Ecto neural progenitor cell (in vitro differentiated cells): ENCODE measurements around the gene ORM2.
A peak's percentile ranks its signal among the peaks of the same experiment; 100 is the strongest.
"Not testable (repeated sequence)": the region's sequence is repeated elsewhere in the genome, so short reads cannot be mapped to it uniquely, and the experiment has no call there.

Source experiments
- DNase-seq: peaks from one replicate; pipeline ENCODE4 v3.0.0-alpha.2; 2018; ENCODE audit warnings: low spot score

ORM2 gene

DNA sequence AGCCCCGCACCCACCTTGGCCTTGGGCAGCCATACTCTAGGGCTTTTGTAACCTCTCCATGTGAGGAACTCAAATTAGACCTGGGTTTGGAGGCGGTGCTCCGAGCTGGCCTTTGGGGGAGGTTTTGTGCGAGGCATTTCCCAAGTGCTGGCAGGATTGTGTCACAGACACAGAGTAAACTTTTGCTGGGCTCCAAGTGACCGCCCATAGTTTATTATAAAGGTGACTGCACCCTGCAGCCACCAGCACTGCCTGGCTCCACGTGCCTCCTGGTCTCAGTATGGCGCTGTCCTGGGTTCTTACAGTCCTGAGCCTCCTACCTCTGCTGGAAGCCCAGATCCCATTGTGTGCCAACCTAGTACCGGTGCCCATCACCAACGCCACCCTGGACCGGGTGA lies at the start of gene ORM2:
ORM2 (plus strand) TSS at position 245 of the 398 bp plus-strand sequence; CDS start at position 281, 36 bp downstream.
- DNase-seq = not testable (repeated sequence)

DNA sequence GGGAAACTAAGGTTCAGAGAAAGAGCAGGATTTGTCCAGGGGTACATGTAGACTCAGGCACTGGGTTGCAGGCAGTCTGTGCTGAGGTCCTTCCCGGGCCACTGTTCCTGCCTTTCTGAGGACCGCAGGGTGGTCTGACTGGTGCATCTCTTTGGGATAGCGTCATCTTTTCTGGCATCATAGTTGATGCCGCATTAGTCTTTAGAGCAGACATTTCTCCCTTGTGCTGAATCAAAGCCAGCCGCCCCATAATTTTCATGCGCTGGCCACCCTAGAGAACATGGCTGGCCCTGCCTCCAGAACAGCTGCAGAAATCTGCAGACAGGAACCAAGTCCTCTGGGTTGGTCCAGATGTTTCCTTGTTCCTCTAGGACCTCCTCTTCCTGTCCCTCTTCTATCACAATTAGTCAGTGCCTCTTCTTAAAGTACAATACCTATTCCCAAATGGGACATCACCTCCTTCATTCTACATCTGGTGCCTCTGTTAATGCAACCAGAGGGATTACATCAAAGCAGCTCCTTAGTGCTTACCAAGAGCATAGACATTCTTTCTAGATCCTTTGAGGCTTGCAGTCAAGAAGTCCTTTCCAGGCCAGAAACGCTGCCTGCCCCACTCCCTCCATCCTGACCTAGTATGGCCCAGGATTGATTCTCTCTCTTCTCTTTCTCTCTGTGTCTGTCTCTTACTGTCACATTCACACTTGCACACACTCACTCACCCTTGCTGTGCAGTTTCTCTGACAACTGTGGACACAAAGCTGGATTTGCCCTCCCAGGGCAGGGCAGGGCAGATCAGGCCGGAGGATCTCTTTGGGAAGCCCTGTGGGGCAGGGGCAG lies 48.8 kb upstream of the ORM2 start:
- DNase-seq = peak; percentile 20

GRCh38 chr9:114281473-114282103 lies 48.1 kb upstream of the ORM2 start:
- peak; percentile 40 for DNase-seq

GRCh38 chr9:114282104-114282485 lies 47.6 kb upstream of the ORM2 start:
- peak; percentile 37 for DNase-seq

DNA sequence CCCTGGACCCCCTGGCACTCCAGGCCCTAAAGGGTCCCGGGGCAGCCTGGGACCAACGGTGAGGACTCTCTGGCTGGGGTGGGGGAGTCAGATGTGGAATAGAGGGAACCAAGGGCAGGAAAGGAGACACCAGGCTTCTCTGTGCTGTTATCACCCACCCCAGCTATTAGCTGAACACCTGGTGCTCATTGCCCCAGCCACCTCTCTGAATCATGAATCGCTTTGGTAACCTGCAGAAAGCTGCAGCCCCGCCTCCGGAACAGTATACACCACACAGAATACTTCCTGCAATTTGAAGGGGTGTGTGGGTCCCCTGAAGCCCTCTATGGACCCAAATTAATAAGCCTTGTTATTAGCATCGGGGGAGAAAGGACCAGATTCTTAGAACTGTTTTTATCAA lies 47.2 kb upstream of the ORM2 start:
- DNase-seq = peak; percentile 31

DNA sequence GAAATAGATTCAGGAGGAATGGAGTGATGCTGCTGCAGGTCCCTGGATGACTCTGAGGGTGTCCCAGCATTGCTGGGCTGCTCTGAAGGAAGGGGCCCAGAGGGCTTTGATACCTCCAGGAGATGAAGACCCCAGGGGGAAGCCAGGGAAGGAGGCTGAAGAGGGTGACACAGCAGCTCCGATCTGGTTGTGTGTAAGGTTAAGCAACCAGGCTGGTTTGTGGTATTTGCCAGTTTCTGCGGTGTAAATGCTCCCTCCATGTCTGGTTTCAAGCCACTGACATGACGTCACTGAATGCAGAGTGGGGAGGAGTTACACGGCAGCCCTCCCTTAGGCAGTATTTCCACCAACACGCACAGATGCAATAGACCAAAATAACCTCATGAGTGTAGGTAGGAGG lies 46.7 kb upstream of the ORM2 start:
- DNase-seq = peak; percentile 31

- peak; percentile 38 for DNase-seq
These were observed 46.0 kb upstream of the ORM2 start for GRCh38 chr9:114283551-114284111.

- peak; percentile 33 for DNase-seq
These were observed 45.2 kb upstream of the ORM2 start for GRCh38 chr9:114284316-114285060.

GRCh38 chr9:114285166-114285867 lies 44.4 kb upstream of the ORM2 start:
- peak; percentile 48 for DNase-seq

DNA sequence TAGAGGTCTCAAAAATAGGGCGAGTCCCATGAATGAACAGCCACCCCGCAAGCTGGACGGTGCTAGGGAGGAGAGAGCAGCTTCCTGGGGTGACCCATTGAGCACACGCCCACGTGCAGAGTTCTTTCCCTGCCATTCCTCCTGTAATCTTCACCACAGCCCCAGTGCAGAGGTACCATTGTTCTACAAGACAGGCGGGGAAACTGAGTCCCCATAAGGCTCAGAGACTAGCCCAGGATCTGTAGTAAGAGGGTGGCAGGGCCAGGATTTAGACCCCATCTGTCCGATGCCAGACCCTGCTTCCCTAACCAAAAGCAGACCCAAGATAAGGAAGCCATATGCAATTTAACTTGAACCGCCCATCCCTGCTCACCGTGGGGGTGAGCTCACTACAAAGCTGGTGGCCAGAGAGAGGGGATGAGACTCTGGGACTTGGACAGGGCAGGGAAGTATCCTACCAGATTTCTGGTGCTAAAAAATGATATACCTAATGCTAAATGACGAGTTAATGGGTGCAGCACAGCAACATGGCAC lies 43.5 kb upstream of the ORM2 start:
- peak; percentile 29 for DNase-seq

GRCh38 chr9:114287001-114287762 lies 42.5 kb upstream of the ORM2 start:
- peak; percentile 40 for DNase-seq

DNA sequence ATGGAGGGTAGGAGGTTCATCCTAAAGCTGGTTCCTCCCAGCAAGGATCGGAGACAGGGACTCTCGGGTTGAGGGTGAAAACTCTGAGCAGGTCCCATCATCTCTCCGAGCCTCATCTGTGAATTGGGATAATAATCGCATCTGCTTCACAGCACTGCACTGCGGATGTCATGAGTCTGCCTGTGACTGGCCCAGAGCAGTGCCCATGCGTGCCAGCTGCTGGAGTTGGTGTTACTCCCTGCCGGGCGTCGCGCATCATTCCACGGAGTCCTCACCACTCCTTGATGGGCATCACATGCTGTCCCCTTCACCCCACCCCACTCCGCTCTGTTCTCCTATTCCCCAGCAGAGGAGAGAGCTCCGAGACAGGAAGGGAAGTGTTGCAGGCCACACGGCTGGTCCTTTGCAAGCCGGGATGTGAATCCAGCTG lies 41.9 kb upstream of the ORM2 start:
- DNase-seq = no peak

DNA sequence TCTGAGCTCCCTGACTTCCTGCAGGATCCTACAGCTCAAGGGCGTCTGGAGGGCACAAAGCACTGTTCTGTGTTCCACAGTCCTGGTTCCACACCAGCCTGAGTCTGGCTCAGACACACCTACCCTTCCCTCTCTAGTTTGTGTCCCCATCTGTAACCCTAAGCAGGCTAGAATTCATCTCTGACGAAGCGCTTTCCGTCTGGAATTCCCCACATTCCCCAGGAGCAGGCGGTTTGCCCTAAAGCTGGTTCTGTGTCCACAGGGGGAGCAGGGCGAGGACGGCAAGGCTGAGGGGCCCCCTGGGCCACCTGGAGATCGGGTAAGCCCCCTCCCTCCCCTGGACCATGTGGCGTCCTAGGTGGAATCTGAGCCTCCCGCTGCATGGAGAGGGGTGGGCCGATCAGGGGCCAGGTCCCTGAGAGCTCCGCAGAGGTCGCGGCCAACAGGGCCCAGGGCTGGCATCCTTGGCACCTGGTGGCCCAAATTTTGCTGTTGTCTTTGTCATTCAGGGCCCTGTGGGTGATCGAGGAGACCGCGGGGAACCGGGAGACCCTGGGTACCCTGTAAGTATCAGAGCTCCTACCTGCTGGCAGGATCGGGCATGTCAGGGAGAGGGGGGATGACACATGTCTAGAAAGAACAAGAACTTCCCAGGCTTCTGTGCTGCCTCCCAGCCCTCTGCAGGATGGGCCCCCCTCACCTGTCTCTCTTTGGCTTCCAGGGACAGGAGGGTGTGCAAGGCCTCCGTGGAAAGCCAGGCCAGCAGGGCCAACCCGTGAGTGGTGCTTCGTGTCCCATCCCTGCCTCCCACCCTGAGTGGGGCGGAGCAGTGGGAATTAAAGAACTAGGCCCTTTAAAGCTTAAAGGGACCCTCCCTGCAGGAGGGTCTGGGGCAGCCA lies 41.2 kb upstream of the ORM2 start:
- peak; percentile 59 for DNase-seq

GRCh38 chr9:114289106-114289505 lies 40.6 kb upstream of the ORM2 start:
- peak; percentile 40 for DNase-seq

DNA sequence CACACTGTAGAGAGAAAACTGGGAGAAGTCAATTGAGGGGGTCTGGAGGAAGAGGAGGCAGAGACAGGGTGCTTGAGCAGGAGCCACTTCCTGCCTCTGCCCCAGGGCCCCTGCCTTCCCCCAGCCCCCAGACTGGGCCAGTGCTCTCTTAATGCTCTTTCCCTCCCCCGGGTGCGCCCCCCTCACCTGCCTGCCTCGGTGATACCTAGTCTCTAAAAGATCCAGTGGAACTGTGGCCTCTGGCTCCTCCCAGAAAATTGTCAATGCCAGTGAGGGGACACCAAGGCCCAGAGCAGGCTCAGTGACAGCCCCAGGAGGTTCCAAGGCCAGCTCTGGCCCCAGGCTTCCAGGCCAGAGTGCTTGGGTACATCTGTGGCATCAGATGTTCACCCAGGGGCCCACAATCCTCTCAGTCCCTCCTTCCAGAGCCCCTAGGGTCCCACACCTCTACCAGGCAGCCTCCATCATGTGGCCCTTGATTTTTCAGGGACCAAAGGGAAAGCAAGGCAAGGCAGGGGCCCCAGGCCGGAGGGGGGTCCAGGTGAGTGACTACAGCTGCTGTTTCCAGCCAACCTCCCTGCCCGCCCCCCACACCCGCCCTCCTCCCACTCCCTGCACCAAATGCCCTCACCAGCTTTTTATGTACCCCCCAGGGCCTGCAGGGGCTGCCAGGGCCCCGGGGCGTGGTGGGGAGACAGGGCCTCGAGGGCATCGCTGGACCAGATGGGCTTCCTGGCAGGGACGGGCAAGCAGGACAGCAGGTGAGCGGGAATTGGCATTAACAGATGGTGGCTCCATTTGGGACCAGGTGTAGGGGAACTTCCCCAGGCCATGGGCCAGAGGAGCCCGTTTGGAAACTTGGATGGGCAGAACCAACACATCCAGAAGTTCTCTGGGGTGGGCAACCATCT lies 39.8 kb upstream of the ORM2 start:
- DNase-seq = peak; percentile 41

DNA sequence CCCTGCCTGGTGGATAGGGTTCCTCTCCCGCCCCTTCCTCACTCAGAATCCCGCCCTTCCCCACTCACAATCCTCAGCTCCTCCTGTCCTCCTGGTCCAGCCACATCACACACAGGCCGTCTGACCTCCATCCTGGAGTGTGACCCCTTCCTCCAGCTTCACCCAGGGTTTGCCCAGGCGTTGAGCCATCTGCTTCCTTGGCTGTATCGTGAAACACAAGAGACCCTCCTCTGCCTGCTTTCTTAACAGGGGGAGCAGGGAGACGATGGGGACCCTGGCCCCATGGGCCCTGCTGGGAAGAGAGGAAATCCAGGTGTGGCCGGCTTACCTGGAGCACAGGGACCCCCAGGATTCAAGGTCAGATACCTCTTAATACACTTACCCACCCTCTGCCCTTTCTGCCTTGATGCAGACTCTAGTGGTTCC lies 39.1 kb upstream of the ORM2 start:
- no peak for DNase-seq

DNA sequence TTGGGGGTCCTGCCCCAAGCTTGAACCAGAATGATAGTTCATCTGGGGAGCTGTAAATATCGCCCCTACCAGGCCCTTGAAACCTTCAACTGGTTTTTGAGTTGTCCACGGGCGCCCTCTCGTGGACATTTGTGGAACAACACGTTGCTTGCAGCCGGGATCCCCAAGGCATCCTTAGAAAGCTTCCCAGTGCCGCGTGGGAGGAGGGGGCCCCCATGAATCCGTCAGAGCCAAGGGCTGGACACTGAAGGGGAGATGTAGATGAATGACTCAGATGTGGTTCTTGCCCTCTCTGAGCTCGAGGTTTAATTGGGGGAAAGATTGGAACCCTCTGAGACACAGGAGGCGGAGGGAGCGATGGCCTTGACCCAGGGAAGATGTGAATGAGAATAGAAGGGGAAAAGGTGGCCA lies 38.6 kb upstream of the ORM2 start:
- peak; percentile 87 for DNase-seq

- peak; percentile 33 for DNase-seq
These were observed 37.6 kb upstream of the ORM2 start for GRCh38 chr9:114291886-114292590.
